Fibroblast of skin of right quadriceps (primary cell): ENCODE data around the gene SELP.
A peak's percentile ranks its signal among the peaks of the same experiment; 100 is the strongest.
"Not testable (repeated sequence)": the region's sequence is repeated elsewhere in the genome, so short reads cannot be mapped to it uniquely, and the experiment has no call there.

ENCODE experiments used
- DNase-seq: peaks from one replicate; pipeline ENCODE4 v3.0.0-alpha.2; 2013

SELP gene

GRCh38 chr1:169630006-169630405, at the start of gene SELP:
Gene SELP (minus strand): TSS chr1:169630124. CDS start chr1:169630074, 50 bp downstream.
- no peak for DNase-seq

GRCh38 chr1:169679692-169680091, 49.8 kb upstream of the SELP start:
- DNase-seq, result no peak

DNA sequence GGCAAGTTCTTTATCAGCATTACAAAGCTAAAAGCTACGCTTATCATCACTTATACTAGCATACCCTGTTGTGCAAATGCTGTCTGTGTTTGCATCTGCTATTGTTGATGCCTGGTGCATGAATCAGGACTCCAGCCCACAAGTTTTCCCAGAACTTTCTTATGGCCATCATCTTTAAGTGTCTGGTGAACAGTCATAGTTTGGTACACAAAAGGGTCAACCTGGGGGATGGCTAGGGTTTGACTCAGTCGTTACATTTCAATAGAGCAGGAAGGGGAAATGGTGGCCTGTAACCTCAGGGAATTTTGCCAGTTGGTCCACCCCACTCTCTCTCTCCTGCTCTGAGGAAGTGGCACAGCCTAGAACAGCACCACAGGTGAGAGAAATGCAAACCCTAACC, 46.1 kb upstream of the SELP start:
- peak; percentile 6 for DNase-seq

DNA sequence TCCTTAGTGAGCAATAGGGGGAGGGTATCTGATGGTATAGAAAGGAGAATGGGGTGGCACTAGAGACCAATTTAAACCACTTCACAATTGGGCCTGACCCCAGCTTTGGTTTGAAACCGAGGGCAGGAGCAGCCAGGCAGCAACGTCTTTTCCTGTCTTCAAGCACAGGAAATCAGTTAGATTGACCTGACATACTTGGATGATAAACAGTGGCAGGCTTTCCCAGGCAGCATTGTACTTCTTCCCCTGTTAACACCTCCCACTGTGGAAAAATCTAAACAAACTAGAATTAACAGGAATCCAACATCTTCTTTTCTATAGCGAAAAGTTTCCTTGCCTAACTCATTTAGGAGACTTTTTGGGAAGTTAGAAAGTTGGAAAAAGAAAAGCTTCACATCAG, 40.9 kb upstream of the SELP start:
- DNase-seq, result no peak

- not testable (repeated sequence) for DNase-seq
These were observed 40.3 kb upstream of the SELP start for GRCh38 chr1:169670244-169670643.

- DNase-seq, result not testable (repeated sequence)
These were observed 38.0 kb upstream of the SELP start for GRCh38 chr1:169667699-169668596.

DNA sequence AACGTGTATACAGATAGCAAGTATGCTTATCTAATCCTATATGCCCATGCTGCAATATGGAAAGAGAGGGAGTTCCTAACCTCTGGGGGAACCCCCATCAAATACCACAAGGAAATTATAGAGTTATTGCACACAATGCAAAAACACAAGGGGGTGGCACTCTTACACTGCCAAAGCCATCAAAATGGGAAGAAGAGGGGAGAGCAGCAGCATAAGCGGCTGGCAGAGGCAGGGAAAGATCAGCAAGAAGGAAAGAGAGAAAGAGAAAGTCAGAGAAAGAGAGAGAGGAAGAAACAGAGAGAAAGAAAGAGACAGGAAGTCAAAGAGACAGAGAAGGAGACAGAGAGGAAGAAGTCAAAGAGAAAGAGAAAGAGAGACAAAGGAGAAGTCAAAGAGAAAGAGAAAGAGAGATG, 37.3 kb upstream of the SELP start:
- DNase-seq, result not testable (repeated sequence)

DNA sequence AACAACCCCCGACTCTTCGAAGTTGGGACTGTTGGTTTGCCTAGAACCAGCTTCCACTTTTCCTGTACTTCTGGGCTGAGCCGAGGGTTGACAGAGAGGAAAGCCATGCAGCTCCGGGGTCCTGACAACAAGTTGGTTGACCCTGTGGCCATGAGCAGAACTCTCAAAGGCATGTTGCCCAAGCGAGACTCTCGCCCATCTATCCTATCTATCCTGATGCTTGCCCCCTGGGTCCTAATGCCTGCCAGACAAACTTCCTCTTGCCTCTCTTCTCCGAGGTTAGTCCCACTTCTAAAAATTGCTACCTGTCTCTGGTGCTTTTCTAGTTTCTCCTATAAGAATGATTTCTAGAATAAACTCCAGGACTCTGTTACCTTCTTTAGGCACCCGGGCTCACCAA, 32.8 kb upstream of the SELP start:
- not testable (repeated sequence) for DNase-seq

DNA sequence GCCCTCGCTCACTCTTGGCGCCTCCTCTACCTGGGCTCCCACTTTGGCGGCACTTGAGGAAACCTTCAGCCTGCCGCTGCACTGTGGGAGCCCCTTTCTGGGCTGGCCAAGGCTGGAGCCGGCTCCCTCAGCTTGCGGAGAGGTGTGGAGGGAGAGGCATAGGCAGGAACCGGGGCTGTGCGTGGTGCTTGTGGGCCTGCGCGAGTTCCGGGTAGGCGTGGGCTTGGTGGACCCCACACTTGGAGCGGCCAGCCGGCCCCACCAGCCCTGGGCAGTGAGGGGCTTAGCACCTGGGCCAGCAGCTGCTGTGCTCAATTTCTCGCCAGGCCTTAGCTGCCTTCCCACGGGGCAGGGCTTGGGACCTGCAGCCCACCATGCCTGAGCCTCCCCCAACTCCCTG, 31.1 kb upstream of the SELP start:
- DNase-seq, result not testable (repeated sequence)

DNA sequence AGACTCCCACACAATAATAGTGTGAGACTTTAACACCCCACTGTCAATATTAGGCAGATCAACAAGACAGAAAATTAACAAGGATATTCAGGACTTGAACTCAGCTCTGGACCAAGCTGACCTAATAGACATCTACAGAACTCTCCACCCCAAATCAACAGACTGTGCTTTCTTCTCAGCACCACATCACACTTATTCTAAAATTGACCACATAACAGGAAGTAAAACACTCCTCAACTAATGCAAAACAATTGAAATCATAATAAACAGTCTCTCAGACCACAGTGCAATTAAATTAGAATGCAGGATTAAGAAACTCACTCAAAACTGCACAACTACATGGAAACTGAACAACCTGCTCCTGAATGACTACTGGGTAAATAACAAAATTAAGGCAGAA, 28.9 kb upstream of the SELP start:
- DNase-seq, result not testable (repeated sequence)

- DNase-seq, result no peak
These were observed 23.9 kb upstream of the SELP start for GRCh38 chr1:169653873-169654272.

DNA sequence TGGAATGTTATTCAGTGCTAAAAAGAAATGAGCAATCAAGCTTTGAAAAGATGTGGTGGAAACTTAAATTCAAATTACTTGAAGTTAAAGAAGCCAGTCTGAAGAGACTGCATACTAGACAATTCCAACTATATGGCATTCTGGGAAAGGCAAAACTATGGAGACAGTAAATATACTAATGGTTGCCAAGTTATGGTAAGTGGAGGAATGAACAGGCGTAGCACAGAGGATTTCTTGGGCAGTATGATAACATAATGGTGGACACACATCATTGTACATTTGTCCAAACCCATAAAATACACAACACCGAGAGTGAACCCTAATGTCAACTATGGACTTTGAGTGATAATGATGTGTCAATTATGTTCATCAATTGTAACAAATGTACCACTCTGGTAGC, 21.1 kb upstream of the SELP start:
- no peak for DNase-seq

DNA sequence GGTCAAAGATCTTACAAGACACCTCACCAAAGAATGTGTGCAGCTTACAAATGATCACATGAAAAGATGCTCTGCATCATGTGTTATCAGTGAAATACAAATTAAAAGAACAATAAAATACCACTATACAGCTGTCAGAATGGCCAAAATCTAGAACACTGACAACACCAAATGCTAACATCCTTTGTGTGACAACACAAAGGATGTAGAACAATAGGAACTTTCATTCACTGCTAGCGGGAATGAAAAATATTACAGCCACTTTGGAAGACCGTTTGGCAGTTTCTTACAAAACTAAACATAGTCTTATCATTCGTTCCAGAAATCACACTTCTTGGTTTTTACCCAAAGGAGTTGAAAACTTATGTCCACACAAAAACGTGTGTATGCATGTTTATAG, 20.6 kb upstream of the SELP start:
- DNase-seq, result no peak

- DNase-seq, result no peak
These were observed 18.8 kb upstream of the SELP start for GRCh38 chr1:169648709-169649108.

- DNase-seq, result no peak
These were observed 18.3 kb upstream of the SELP start for GRCh38 chr1:169648187-169648586.

GRCh38 chr1:169647512-169647911, 17.6 kb upstream of the SELP start:
- no peak for DNase-seq

DNA sequence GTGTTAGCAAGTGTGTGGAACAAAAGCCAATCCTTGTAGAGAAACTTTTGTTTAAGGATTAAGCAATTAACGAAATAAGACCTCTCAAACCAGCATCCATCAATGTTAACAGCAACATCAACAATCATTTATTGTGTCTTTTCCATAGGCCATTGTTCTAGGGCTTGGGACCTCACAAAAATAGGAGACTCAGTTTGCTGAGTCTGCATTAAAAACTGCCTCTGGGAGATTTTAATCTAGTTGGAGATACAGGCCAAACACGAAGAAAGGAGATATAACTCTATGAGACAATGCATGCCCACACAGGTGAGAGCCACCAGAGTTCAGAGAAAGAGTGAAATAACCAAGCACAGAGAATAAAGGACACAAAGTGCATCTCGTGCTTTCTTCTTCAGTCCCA, 14.4 kb upstream of the SELP start:
- no peak for DNase-seq

- no peak for DNase-seq
These were observed 5.0 kb upstream of the SELP start for GRCh38 chr1:169634877-169635276.

DNA sequence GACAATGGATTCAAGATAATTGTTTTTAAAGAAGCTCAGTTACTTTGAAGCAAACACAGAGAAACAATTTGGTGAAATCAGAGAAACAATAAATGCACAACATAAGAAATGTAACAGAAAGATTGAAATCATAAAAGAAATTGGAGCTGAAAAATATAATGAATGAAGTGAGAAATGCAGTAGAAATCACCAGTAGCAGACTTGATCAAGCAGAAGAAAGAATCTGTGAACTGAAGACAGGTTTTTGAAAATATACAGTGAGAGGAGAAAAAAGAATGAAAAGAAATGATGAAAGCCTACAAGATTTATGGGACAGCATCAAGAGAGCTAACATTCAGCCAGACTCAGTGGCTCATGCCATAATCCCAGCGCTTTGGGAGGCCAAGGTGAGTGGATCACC, 4.2 kb upstream of the SELP start:
- no peak for DNase-seq

GRCh38 chr1:169631249-169631648, 1.3 kb upstream of the SELP start:
- no peak for DNase-seq

GRCh38 chr1:169624912-169625311, 5.0 kb downstream of the SELP start:
- no peak for DNase-seq

DNA sequence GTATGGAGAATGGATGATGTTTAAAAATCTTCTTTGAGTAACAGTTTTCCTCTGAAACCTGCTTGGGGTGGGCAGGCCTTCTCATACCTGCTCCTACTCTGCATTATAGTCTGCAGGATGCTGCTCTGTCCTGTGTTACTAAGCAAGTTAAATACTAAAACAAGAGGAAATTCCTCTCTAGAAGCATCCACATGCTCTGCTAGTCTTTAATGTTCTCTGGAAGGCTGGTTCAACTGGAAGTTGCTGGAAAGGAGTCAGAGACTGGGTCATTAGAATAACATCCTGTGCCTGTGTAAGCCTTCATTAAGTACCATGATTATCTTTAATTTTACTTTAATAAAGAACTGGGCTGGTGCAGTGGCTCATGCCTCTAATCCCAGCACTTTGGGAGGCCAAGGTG, 5.8 kb downstream of the SELP start:
- no peak for DNase-seq

DNA sequence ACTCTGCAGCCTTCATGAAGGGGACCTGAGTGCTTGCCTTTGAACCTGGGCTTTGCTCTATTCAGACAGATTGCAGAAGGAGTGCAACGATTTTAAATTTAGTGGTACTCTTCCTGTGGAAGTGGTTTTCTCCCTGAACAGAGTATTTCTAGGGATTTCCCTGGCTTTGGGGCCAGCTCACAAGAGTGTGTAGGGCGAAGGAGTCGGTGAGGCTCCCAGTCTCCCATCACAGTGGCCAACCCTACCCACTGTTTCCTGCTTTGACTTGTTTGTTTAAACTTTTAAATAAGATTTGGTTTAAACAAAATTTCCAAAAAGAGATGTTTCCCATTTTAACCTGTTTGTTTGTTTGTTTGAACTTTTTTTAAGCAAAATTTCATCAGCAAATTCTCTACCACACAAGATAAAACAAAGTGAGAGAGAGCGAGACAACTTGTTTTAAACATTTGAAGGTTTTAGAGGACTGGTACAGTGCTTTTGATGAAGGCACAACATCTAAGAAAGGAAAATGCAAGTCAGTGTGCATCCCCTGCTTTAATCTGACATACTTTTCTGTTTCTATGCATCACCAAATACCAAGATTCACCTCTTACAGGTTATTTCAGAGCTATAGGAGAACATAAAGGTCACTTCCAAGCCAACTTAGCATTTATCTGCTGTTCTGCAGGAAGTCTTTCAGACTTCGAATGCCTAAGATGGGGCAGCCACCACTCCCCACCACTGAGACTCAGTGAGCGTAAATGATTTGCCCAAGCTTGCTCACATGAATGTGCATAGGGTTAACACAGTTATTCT, 6.6 kb downstream of the SELP start:
- DNase-seq, result no peak

GRCh38 chr1:169620565-169620964, 9.4 kb downstream of the SELP start:
- DNase-seq, result no peak
